HL-60 (cell line): ENCODE data around the gene RHEBL1.

Experiments
- POLR2AphosphoS5 ChIP-seq: IDR thresholded peaks from 2 replicates; pipeline ENCODE4 v1.6.1; 2012; ENCODE audit warnings: low read depth
- TF ChIP-seq, protein P1 (sequence below): IDR thresholded peaks from one replicate; pipeline ENCODE4 v1.5.1; 2011; ENCODE audit warnings: low read length, control low read depth, inconsistent platforms; ENCODE audit not compliant: insufficient read depth

GRCh38 chr12:49023812-49024211 is 46.0 kb downstream of the RHEBL1 start:
- TF ChIP-seq, protein P1, sequence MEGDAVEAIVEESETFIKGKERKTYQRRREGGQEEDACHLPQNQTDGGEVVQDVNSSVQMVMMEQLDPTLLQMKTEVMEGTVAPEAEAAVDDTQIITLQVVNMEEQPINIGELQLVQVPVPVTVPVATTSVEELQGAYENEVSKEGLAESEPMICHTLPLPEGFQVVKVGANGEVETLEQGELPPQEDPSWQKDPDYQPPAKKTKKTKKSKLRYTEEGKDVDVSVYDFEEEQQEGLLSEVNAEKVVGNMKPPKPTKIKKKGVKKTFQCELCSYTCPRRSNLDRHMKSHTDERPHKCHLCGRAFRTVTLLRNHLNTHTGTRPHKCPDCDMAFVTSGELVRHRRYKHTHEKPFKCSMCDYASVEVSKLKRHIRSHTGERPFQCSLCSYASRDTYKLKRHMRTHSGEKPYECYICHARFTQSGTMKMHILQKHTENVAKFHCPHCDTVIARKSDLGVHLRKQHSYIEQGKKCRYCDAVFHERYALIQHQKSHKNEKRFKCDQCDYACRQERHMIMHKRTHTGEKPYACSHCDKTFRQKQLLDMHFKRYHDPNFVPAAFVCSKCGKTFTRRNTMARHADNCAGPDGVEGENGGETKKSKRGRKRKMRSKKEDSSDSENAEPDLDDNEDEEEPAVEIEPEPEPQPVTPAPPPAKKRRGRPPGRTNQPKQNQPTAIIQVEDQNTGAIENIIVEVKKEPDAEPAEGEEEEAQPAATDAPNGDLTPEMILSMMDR: no peak
- no peak for TF ChIP-seq POLR2AphosphoS5
